ENCODE results near the gene BTBD7.

The BTBD7 gene

DNA sequence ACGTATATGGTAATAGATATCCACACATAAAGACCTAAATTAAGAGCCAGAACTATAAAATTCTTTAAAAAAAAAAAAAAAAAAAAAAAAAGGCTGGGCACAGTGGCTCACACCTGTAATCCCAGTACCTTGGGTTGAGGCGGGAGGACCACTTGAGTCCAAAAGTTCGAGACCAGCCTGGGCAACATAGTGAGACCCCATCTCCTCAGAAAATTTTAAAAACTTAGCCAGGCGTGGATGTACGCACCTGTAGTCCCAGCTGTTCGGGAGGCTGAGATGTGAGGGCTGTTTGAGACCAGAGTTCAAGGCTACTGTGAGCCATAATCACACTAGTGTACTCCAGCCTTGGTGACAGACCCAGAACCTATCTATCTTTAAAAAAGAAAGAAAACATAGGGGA lies 4.3 kb downstream of the BTBD7 start:
- DNase-seq: no peak

DNA sequence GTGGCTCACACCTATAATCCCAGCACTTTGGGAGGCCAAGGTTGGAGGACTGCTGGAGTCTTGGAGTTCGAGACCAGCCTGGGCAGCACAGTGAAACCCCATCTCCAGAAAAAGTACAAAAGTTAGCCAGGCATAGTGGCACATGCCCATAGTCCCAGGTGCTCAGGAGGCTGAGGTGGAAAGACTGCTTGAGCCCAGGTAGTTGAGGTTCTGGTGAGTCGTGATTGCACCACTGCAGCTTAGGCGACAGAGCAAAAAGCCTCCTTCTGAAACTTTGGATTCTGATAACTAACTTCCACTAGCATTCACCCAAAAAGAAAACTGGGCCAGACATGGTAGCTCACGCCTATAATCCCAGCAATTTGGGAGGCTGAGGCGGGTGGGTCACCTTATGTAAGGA lies 6.6 kb downstream of the BTBD7 start:
- no peak for DNase-seq

DNA sequence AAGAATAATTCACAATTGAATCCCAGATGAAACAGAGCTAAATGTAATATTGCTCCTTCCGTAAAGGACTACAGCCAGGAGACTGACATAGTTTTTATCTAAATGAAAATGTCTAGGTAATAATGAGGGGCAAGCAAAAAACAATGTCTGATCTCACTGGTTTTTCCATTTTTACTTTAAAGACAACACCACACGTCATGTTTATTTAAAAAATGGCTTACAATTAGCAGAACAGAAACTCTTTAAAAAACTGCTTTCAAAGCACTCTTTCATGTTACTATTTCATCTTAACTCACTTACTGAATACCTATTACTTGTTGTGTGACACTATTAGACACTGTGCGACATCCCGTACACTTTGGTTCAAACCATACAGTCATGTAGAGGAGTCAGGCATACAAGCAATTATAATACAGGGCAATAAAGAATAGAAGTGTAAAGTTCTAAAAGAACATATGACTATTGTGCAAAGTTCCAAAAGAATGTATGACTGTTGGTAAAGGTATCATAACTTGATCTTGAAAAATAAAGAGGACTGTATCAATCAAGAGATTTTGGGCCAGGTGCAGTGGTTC lies 9.1 kb downstream of the BTBD7 start:
- no peak for DNase-seq

DNA sequence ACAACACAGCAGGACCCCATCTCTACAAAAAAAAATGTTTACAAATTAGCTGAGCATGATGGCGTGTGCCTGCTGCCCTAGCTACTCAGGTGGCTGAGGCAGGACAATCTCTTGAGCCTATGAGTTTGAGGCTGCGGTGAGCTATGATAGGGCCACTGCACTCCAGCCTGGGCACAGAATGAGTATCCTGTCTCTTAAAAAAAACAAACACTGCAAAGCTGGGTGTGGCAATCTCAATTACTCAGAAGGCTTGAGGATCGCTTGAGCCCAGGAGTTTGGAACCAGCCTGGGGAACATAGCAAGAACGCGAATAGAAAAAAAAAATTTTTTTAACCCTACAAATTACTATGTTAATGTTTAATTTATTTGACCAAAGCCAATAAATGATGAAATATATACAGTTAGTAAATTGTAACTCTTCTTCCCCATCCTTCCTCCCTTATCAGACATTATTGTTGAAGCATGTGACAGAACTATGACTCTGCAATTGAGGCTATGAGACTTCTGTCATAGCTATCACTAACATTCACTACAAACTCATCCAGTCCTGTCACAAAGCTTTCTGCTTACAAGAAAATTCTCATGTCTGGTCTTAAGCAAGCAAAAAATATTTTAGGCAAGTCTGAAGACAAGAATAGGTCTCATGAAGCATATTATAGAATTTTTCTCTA lies 9.8 kb downstream of the BTBD7 start:
- DNase-seq: no peak

DNA sequence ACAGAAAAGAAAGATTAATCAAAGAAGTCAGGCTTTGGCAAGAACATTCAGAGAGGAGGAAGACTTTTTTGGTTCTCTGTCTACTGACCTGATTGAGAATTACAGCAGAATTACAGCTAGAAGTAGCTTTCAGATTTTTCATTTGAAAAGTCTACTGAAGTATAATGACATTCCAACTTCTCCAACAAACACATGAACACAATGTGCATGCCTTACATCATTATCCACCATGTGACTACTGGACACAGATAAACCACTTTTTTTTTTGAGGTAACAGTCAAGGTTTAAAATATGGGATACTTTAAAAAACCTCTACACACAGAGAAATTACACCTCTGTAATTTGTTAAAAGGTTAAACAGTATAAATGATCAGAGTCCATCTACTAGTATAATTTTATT lies 12.3 kb downstream of the BTBD7 start:
- no peak for DNase-seq

DNA sequence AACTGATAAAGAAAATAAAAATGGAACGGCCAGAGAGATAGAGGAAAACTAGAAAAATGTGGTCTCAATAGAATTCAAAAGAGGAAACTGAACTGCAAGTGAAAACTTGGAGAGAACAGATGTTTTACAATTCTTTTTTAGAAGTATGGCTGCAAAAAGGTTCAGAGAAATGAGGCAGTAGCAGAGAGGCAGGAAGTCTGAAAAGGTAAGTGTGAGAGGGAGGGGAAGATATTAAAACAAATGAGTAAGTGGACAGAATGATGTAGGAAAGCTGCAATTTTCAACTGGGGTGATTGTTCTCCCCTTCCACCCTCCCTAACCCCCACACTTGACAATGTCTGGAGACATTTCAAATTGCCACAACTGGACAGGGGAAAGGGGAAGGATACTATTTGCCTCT lies 12.9 kb downstream of the BTBD7 start:
- no peak for DNase-seq

DNA sequence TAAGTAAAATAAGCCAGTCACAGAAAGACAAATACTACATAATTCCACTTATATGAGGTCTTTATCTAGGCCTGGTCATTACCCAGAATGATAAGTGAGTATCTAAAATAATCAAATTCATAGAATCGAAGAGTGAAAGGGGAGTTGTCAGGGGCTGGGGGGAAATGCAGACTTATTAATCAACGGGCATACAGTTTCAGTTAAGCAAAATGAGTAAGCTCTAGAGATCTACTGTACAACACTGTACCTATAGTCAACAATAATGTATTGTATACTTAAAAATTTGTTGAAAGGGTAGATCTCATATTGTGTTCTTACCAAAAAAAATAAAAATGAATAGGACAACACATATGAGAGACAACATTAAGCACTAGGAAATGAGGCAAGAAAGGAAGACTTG lies 13.3 kb downstream of the BTBD7 start:
- DNase-seq: no peak

DNA sequence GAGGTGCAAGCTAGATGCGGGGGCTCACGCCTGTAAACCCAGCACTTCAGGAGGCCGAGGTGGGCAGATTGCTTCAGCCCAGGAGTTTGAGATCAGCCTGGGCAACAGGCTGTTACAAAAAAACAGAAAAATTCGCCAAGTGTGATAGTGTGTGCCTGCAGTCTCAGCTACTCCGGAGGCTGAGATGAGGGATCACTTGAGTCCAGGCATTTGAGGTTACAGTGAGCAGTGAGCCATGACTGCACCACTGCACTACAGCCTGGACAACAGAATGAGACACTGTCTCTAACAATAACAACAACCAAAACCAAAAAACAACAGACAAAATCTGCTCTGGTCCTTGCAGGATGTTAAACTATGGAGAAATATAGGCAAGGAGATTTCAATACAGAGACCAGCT lies 13.9 kb downstream of the BTBD7 start:
- DNase-seq: no peak

DNA sequence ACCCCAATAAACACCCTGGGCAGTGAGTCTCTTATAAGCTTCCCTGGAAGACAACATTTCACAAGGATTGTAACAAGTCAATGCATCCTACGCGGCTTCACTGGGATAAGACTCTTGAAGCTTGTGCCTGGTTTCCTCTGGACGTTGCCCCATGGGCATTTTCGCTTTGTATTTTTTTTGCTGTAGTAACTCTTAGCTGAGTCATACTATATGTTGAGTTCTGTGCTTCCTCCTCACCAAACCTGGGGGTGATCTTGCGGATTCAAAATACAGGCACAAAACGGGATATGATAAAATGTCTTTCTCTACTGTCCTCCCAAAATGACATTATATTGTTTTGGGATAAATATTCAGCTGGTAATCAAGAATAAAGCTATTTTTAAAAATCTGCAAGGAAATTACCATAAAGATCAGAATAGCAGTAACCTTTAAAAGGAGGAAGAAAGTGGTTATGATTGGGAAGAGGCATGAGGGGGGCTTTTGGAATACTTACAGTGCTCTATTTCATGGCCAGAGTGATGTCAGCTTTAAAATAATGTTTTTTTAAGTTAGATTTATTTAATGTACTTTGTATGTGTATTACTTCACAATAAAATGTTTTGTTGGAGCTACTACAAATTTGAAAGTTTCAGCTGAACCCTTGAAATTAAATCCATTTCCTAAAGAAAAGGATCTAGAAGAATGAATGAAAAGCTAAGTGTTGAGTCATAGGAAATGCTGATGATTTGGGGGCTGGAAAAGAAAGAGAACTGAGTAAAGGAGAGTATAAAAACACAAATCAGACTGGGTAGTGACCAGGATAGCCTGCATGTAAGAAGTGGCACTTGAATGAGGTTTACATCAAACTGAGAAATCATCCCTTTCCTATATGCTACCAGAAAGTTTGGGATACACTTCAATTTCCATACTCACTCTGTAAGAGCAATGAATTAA lies 14.7 kb downstream of the BTBD7 start:
- DNase-seq: no peak

DNA sequence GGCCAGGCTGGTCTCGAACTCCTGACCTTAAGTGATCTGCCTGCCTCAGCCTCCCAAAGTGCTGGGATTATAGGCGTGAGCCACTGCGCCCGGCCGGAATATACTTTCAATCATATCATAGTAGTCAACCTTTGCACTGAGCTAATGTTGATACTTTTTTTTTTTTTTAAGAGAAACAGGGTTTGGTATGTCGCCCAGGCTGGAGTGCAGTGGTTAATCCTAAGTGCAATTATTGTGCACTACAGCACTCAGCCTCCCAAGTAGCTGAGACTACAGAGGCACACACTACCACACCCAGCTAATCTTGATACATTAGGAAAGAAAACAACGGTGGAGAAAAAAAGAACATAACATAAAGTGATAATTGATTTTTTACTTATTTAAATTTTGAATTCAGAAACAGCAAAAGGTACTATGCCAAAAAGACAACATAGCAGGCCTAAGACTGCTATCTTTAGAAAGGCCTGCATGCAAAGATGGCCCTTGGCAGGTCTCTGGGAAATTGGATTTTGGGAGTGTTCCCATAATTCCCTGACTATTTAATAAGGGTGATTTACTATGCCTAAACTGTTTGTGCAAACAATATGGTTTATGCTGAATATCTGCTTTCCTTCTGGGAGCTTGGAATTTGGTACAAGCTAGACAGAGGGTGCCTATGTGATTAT lies 15.5 kb downstream of the BTBD7 start:
- no peak for DNase-seq

DNA sequence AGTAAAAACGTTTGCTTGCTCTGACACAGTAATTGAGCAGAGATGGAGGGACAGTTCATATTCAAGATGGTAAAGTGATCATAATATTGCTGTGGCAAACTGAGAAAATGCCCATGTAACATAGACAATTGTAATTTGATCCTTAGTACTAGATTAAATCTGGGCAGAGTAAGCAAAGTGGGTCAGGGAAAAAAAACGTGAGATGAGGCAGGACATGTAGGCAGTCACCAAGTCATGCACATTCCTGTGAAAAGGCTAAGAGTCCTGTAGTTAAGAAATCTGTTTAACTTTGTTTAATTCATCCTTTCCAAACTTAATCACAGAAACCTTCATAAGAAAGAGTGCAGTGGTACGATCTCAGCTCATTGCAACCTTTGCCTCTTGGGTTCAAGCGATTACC lies 16.1 kb downstream of the BTBD7 start:
- no peak for DNase-seq

DNA sequence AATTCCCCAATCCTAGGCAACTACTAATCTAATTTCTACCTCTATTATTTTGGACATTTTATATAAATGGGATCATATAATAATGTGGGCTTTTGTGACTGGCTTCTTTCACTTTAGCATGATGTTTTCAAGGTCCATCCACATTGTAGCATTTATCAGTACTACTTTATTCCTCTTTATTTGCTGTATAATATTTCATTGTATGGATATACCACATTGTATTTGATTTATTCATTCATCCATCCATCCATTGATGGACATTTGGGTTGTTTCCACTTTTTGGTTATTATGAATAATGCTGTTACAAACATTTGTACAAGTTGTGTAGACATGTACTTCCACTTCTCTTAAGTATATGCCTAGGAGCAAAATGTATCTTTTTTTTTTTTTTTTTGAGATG lies 17.3 kb downstream of the BTBD7 start:
- DNase-seq: no peak

DNA sequence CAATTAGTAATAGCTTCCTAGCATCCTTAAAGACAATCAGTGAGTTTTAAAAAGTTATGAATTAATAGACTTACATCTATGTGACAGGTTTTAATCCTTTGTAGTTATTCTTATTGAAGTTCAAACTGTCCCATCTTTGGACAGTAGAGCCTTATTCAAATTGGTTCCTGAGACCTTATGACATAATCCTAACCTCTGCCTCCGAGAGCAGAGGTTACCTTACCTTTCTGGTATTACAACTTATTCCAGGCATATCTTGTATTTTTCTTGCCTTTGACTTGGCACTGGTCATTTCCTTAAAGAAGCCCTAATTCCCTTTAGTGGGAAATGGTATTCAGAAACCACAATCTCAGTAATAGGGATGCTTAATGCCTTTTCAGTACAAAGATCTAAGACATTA lies 21.8 kb downstream of the BTBD7 start:
- no peak for DNase-seq

DNA sequence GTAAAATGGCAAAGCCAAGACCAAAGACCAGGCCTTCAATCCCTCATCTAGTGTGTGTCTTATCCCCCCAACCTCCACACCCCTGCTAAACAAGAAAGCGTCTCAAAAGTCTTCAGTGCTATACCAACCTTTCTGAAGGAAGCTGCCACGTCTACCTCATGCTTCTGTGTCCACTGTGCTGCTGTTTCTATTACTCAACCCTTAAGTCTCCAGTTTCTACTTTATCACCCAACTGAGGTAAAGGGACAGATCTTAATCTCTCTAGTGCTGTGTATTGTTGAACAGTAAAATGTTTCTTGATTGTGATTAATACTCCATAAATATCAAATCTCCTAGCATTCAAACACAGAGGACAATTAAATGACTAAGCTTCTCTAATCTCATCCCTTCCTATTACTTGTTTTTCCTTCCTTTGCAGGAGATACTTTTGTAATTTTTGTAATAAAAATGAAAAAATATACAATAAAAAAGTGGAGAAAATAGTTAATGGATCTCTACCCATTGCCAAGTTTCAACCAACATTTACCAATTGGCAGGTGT lies 23.3 kb downstream of the BTBD7 start:
- no peak for DNase-seq

DNA sequence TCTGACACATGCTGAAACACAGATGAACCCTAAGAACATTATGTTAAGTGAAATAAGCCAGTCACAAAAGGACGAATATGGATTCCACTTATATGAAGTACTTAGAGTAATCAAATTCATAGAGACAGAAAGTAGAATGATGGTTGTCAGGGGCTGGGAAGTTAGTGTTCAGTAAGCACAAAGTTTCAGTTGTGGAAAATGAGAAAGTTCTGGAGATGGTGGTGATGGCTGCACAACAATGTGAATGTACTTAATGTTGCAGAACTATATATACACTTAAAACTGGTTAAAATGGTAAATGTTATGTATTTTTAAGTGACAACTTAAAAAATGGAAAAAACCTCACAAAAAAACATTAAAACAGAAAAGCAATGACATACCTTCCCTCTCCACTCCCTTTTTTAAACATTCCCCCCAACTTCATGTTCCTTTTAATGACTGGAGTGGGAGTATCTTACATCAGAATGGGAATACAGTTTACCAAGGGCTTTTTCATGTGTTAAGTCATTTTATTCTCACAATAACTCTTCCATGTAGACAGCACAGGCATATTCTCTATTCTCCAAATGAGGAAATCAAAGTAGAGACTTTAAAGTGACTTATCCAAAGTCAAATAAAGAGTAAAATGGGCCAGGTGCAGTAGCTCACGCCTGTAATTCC lies 24.0 kb downstream of the BTBD7 start:
- no peak for DNase-seq

DNA sequence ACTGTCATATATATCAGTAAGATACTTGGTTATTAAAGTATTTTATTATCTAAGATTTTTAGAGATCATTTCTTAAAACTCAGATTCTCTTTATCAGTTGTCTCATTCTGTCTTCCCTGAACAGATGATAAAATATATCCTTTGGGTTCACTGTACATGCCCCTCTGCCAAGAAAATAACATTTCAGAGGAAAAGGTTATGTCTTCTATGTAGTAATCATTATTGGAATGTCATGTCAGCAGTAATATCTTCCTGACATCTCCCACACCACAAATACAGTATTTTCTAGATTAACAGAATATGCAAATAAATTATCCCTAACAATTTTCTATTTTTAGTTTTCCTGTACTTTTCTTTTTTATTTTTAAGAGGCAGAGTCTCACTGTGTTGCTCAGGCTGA lies 26.0 kb downstream of the BTBD7 start:
- no peak for DNase-seq

DNA sequence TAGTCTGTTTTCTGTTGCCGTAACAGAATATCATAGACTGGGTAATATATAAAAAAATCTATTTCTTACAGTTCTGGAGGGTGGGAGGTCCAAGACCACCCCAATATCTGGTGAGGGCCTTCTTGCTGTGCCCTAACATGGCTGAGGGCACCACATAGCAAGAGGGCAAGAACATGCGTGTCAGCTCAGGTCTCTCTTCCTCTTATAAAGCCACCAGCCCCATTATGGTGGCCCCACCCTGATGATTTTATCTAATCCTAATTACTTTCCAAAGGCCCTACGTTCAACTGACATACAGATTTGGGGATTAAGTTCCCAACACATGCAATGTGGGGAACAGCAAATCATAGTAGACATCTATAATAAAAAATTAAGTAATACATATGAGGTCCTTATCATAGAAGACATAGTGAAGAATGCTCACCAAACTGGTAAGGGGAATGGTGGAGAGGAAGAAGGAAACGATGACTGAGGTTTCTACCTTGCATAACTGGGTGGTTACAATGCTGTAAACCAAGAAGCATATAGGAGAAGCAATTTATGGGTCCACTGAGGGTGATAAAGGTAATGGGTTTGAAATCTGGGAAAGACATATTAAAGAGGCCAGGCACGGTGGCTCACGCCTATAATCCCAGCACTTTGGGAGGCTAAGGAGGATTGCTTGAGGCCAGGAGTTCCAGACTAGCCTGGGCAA lies 27.0 kb downstream of the BTBD7 start:
- DNase-seq: no peak

DNA sequence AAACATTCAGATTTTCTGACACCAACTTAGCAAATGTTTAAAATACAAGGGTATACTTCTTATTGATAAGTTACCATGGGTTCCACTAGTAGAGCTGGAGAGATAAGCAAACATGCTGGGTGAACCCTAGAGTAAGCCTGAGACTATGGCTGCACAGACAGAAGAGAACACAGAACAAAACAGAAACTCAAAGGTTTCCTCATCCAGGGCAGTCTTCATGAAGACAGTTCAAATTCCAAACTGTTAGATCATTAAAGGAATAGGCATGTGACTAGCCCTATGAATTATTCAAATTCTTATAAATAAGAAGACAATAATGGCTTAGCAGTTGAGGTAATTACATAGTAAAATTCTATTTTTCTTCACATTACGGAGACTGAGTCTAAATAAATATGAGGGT lies 28.1 kb downstream of the BTBD7 start:
- no peak for DNase-seq

DNA sequence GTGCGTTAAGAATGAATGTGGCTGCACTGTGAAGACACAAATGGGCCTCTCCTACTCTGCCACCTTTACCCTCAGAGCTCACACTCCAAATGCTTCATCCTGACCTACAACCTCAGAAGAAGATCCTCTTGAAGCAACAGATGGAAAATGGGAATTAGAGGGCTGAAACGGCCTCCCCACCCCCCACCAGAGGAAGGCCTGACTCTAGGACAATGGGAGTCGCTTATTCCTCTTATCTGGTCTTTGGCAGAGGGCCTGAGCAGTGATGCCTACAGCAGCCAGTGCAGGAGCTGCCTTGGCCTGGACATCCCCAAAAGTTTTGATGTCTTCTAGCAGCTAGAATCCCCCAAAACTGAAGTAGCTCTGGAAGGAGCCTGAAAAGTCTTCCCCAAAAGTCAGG lies 29.2 kb downstream of the BTBD7 start:
- no peak for DNase-seq

DNA sequence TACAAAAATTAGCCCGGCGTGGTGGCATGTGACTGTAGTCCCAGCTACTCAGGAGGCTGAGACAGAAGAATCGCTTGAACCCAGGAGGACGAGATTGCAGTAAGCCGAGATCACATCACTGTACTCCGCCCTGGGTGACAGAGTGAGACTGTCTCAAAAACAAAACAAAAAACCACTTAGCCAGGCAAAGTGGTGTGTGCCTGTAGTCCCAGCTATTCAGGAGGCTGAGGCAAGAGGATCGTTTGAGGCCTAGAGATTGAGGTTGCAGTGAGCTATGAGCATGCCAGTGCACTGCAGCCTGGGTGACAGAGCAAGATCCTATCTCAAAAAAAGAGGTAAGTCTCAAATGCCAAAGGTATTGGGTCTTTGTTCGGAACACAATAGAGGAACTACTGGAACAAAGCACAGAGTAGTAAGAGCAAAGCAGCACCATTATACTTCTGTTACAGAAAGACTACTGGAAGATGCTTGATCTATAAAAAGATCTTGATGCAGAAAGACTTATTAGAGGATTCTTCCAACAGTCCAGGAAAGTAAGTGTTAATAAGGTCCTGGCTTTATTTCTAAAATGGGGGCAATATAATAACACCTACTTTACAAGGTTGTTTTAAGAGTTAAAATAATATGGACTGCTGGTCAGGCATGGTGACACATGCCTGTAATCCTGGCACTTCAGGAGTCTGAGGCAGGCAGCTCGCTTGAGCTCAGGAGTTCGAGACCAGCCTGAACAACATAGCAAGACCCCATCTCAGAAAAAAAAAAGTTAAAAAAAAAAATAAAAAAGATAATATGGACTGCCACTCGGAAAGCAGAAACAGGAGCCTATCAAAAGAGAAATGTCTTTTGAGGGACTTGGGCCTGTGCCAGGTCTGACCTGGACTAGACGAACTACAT lies 29.9 kb downstream of the BTBD7 start:
- DNase-seq: no peak

DNA sequence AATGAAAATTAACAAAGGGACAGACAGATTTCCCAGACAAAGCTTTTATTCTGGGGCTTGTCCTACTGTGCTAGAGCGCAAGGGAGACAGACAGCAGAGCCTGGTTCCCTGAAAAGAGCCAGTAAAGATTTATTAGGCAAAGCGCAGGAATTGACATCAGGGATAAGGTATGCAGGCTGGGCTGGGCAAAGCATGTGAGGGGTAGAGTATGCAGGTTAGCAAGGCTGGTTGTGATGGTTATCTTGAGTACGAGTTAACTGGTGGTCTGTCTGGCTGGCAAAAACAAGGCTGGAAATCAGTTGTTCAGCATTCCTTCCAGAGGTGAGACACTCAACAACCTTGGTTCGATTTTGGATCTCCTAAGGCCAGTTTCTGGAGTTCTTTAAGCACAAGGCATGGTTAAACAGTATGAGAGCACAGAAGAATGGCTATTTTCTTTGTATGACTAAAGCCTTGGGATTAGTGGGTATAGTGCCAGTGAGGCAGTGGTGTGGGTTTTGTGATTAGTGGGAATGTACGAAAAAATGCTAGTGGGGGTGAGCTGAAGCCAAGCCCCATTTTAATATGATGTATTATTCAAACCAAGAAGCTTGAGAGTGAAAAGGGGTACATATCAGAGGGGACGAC lies 30.9 kb downstream of the BTBD7 start:
- no peak for DNase-seq
